GM23338 (cell line): ENCODE measurements around the gene HGFAC. TPM values are rescaled to one million over a fixed set of nuclear protein-coding genes. Genes with fewer than 3 reads are reported as not detected.

Experiments
- ATAC-seq: fragments of 200-7000 bp; cut with Tn5 transposase; 3 replicates; pipeline ENCODE4 v1.9.1; 2020
- DNase-seq: peaks from one replicate; pipeline ENCODE4 v3.0.0-alpha.2; 2015; ENCODE audit warnings: low spot score
- H2AFZ ChIP-seq: fragments of 200-600 bp; sonication (generic); 2 replicates; pipeline ENCODE4 v1.8.0; 2016; ENCODE audit warnings: antibody characterized with exemption, mild to moderate bottlenecking, moderate library complexity
- H3F3A ChIP-seq: fragments of 200-600 bp; sonication (generic); replicated peaks from 2 replicates; pipeline ENCODE4 v1.8.0; 2017; ENCODE audit warnings: antibody characterized with exemption, mixed run types, low read depth
- H3K27ac ChIP-seq: fragments of 200-600 bp; sonication (generic); 2 replicates; pipeline ENCODE4 v1.6.1; 2016; ENCODE audit warnings: low read depth
- H3K27me3 ChIP-seq: fragments of 200-600 bp; sonication (generic); 2 replicates; pipeline ENCODE4 v1.8.0; 2016; ENCODE audit warnings: mild to moderate bottlenecking, mixed run types, moderate library complexity; ENCODE audit not compliant: insufficient read depth
- H3K36me3 ChIP-seq: fragments of 200-600 bp; sonication (generic); 2 replicates; pipeline ENCODE4 v1.8.0; 2016; ENCODE audit warnings: mild to moderate bottlenecking; ENCODE audit not compliant: insufficient read depth
- H3K4me1 ChIP-seq: fragments of 200-600 bp; sonication (generic); 2 replicates; pipeline ENCODE4 v1.8.0; 2016; ENCODE audit warnings: mild to moderate bottlenecking, moderate library complexity; ENCODE audit not compliant: insufficient read depth
- H3K4me2 ChIP-seq: fragments of 200-600 bp; sonication (generic); 2 replicates; pipeline ENCODE4 v1.7.1; 2017; ENCODE audit warnings: mixed run types
- H3K4me3 ChIP-seq: fragments of 200-600 bp; sonication (generic); 2 replicates; pipeline ENCODE4 v1.6.1; 2016; ENCODE audit warnings: mixed run types
- H3K79me2 ChIP-seq: fragments of 200-600 bp; sonication (generic); replicated peaks from 2 replicates; pipeline ENCODE4 v1.8.0; 2017; ENCODE audit warnings: mild to moderate bottlenecking; ENCODE audit not compliant: insufficient read depth
- H3K9me2 ChIP-seq: fragments of 200-600 bp; sonication (generic); 2 replicates; pipeline ENCODE4 v1.8.0; 2017; ENCODE audit not compliant: insufficient read depth
- H4K20me1 ChIP-seq: fragments of 200-600 bp; sonication (generic); replicated peaks from 2 replicates; pipeline ENCODE4 v1.8.0; 2017; ENCODE audit warnings: mild to moderate bottlenecking; ENCODE audit not compliant: insufficient read depth
- H3K27ac Mint-ChIP-seq: 2 replicates; pipeline ENCODE4 v1.8.0; 2020; ENCODE audit warnings: inconsistent platforms, mild to moderate bottlenecking, moderate library complexity, mixed read lengths
- H3K27me3 Mint-ChIP-seq: 3 replicates; pipeline ENCODE4 v1.8.0; 2022; ENCODE audit warnings: low read depth, mild to moderate bottlenecking, moderate library complexity, mixed read lengths, inconsistent platforms; ENCODE audit not compliant: insufficient read depth, poor library complexity
- H3K36me3 Mint-ChIP-seq: 3 replicates; pipeline ENCODE4 v1.8.0; 2021; ENCODE audit warnings: low read depth, mild to moderate bottlenecking, inconsistent platforms, moderate library complexity, mixed read lengths
- H3K4me1 Mint-ChIP-seq: 3 replicates; pipeline ENCODE4 v1.8.0; 2020; ENCODE audit warnings: mild to moderate bottlenecking, inconsistent platforms, mixed read lengths
- H3K4me3 Mint-ChIP-seq: 3 replicates; pipeline ENCODE4 v1.8.0; 2021; ENCODE audit warnings: moderate library complexity, mild to moderate bottlenecking, inconsistent platforms, mixed read lengths
- H3K9me3 Mint-ChIP-seq: 3 replicates; pipeline ENCODE4 v1.8.0; 2020; ENCODE audit warnings: moderate library complexity, mild to moderate bottlenecking, inconsistent platforms, mixed read lengths
- ETS1 ChIP-seq: IDR thresholded peaks from 2 replicates; pipeline ENCODE4 v1.6.1; 2016; ENCODE audit warnings: antibody characterized with exemption
- EZH2 ChIP-seq: fragments of 200-600 bp; sonication (generic); IDR thresholded peaks from one replicate; pipeline ENCODE4 v1.8.0; 2017; ENCODE audit warnings: antibody characterized with exemption, mild to moderate bottlenecking, low read depth; ENCODE audit not compliant: unreplicated experiment
- JUNB ChIP-seq: IDR thresholded peaks from one replicate; pipeline ENCODE4 v1.6.1; 2016; ENCODE audit warnings: antibody characterized with exemption; ENCODE audit not compliant: unreplicated experiment
- NANOG ChIP-seq: IDR thresholded peaks from 2 replicates; pipeline ENCODE4 v1.6.1; 2016; ENCODE audit warnings: antibody characterized with exemption, borderline replicate concordance
- REST ChIP-seq: IDR thresholded peaks from one replicate; pipeline ENCODE4 v1.6.1; 2018; ENCODE audit warnings: antibody characterized with exemption; ENCODE audit not compliant: unreplicated experiment
- ZNF331 ChIP-seq: fragments of 250-450 bp; sonication (Bioruptor Pico); IDR thresholded peaks from 2 replicates; pipeline ENCODE4 v1.5.0; 2020; ENCODE audit warnings: low read depth, mild to moderate bottlenecking, moderate library complexity
- ZNF462 ChIP-seq: fragments of 250-450 bp; sonication (Bioruptor Pico); IDR thresholded peaks from 2 replicates; pipeline ENCODE4 v1.5.0; 2020; ENCODE audit warnings: mild to moderate bottlenecking, moderate library complexity
- polyA plus RNA-seq: library from polyadenylated mRNA; unstranded; fragments of >200 nt; fragmentation: Nextera tagmentation; extraction: Ambion mirVana; gene quantifications from 2 replicates; pipeline ENCODE4 v1.2.1, GENCODE V29; 2016
- total RNA-seq: library from RNA; depleted of rRNA; stranded (reverse); fragments of >200 nt; shearing (Covaris generic); gene quantifications from 2 replicates; pipeline ENCODE4 v1.2.3, GENCODE V29; 2014

Gene HGFAC
- total and polyA plus RNA-seq, 2 experiments from 2014 or later, result 0.94 TPM; not detected in 1

GRCh38 chr4:3489451-3489962 is 47.7 kb downstream of the HGFAC start:
- H3K27me3 ChIP-seq, result peaks cover 100% of the 10 kb centered on the region
- H3K9me2 ChIP-seq, result no peaks in the 10 kb centered on the region
- Mint-ChIP-seq H3K36me3 (no peaks in the 10 kb centered on the region), H3K4me1 (peaks cover 13% of the 10 kb centered on the region), H3K27me3 (peaks cover 81% of the 10 kb centered on the region), H3K4me3 (no peak overlapping the region), H3K9me3 (peaks cover 4% of the 10 kb centered on the region), H3K27ac (no peak overlapping the region)
- no peak overlapping the region for H2AFZ ChIP-seq
- H3K79me2 ChIP-seq, result no peaks in the 10 kb centered on the region
- H3F3A ChIP-seq, result no peaks in the 10 kb centered on the region
- no peaks in the 10 kb centered on the region; the same call in 1 of the 2 replicates for H3K4me1 ChIP-seq
- no peaks in the 10 kb centered on the region; the same call in 1 of the 2 replicates for H4K20me1 ChIP-seq
- H3K27ac ChIP-seq, result no peak overlapping the region
- TF ChIP-seq ETS1 (no peak), ZNF331 (CRISPR knock-in tag) (no peak)
- no peak overlapping the region for H3K4me3 ChIP-seq
- DNase-seq (peak; percentile 45), ATAC-seq (peak; percentile 10)
- no peaks in the 10 kb centered on the region for H3K36me3 ChIP-seq
- H3K4me2 ChIP-seq, result no peak overlapping the region

GRCh38 chr4:3491681-3492405 is 50.1 kb downstream of the HGFAC start:
- Histone ChIP-seq H3K36me3 (no peaks in the 10 kb centered on the region), H3F3A (no peaks in the 10 kb centered on the region), H3K4me1 (no peaks in the 10 kb centered on the region), H3K4me3 (no peak overlapping the region), H2AFZ (no peak overlapping the region), H3K27me3 (peaks cover 100% of the 10 kb centered on the region), H3K9me2 (no peaks in the 10 kb centered on the region), H3K79me2 (no peaks in the 10 kb centered on the region), H3K27ac (no peak overlapping the region), H3K4me2 (no peak overlapping the region), H4K20me1 (no peaks in the 10 kb centered on the region; the same call in 1 of the 2 replicates)
- ATAC-seq, result no peak
- Mint-ChIP-seq H3K36me3 (no peaks in the 10 kb centered on the region), H3K4me1 (peaks cover 7% of the 10 kb centered on the region), H3K9me3 (peaks cover 4% of the 10 kb centered on the region), H3K27ac (no peak overlapping the region), H3K4me3 (no peak overlapping the region), H3K27me3 (peaks cover 85% of the 10 kb centered on the region)
- no peak for DNase-seq
- TF ChIP-seq NANOG, result no peak
- no peak for TF ChIP-seq REST
- no peak for TF ChIP-seq JUNB
- TF ChIP-seq ZNF462 (CRISPR knock-in tag), result no peak
- TF ChIP-seq ZNF331 (CRISPR knock-in tag), result no peak
- no peak for TF ChIP-seq EZH2
